Measurements from ENCODE around the gene MYLIP.

The MYLIP gene

GRCh38 chr6:16177881-16178280, 49.0 kb downstream of the MYLIP start:
- no peak for DNase-seq

GRCh38 chr6:16178351-16178750, 49.5 kb downstream of the MYLIP start:
- no peak for DNase-seq

GRCh38 chr6:16179063-16179462, 50.2 kb downstream of the MYLIP start:
- no peak for DNase-seq

- no peak for DNase-seq
These were observed 51.1 kb downstream of the MYLIP start for GRCh38 chr6:16179970-16180431.

- no peak for DNase-seq
These were observed 52.0 kb downstream of the MYLIP start for GRCh38 chr6:16180696-16181438.

- DNase-seq = no peak
These were observed 52.8 kb downstream of the MYLIP start for GRCh38 chr6:16181439-16182297.

- DNase-seq = no peak
These were observed 54.3 kb downstream of the MYLIP start for GRCh38 chr6:16183187-16183664.

- no peak for DNase-seq
These were observed 55.2 kb downstream of the MYLIP start for GRCh38 chr6:16184129-16184528.

- no peak for DNase-seq
These were observed 55.7 kb downstream of the MYLIP start for GRCh38 chr6:16184551-16184950.

GRCh38 chr6:16187176-16187575, 58.3 kb downstream of the MYLIP start:
- DNase-seq = no peak

GRCh38 chr6:16190214-16190613, 61.3 kb downstream of the MYLIP start:
- DNase-seq = no peak

- no peak for DNase-seq
These were observed 67.5 kb downstream of the MYLIP start for GRCh38 chr6:16196260-16196983.

- DNase-seq = no peak
These were observed 68.2 kb downstream of the MYLIP start for GRCh38 chr6:16196984-16197546.
